B cell (primary cell): ENCODE data around the gene TFG.

Experiments used
- EZH2 ChIP-seq: IDR thresholded peaks from 2 replicates; pipeline ENCODE4 v1.6.1; 2012; ENCODE audit warnings: borderline replicate concordance, low read depth, mild to moderate bottlenecking, moderate library complexity, low read length; ENCODE audit not compliant: insufficient read depth, poor library complexity, severe bottlenecking
- TF ChIP-seq, protein P1 (sequence below): fragments of 200-600 bp; IDR thresholded peaks from one replicate; pipeline ENCODE4 v1.8.0; 2022; ENCODE audit warnings: antibody characterized with exemption, mild to moderate bottlenecking

DNA sequence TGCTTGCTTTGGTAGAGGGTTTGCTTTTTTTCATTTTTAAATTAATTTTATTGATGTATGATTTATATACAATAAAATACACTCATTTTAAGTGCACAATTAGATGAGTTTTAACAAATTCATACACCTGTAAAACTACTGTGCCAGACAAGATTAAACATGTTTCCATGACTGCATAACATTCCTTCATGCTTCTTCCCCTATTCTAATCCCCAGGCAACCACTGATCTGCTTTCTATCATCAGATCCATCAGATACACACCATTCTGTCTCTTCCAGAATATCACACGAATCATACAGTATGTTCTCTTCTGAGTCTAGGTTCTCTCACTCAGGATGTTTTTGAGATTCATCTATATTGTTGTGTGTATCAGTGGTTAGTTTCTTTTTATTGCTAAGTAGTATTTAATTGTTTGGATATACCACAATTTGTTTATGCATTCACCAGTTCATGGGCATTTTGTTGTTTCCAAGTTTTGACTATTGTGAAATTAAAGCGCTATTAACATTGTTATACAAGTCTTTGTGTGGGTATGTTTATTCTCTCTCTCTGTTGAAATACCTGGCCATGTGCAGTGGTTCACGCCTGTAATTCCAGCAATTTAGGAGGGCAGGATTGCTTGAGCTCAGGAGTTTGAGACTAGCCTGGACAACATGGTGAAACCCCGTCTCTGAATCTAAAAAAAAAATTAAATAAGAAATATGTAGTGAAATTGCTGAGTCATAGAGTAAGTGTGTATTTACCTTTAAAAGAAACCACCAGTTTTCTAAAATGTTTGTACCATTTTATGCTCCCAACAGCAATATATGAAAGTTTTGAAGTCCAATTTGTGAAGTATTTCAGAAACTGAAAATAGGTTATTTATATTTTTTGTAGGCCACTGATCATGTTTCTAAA lies 7.0 kb upstream of the TFG start:
- TF ChIP-seq, protein P1, sequence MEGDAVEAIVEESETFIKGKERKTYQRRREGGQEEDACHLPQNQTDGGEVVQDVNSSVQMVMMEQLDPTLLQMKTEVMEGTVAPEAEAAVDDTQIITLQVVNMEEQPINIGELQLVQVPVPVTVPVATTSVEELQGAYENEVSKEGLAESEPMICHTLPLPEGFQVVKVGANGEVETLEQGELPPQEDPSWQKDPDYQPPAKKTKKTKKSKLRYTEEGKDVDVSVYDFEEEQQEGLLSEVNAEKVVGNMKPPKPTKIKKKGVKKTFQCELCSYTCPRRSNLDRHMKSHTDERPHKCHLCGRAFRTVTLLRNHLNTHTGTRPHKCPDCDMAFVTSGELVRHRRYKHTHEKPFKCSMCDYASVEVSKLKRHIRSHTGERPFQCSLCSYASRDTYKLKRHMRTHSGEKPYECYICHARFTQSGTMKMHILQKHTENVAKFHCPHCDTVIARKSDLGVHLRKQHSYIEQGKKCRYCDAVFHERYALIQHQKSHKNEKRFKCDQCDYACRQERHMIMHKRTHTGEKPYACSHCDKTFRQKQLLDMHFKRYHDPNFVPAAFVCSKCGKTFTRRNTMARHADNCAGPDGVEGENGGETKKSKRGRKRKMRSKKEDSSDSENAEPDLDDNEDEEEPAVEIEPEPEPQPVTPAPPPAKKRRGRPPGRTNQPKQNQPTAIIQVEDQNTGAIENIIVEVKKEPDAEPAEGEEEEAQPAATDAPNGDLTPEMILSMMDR: no peak
- TF ChIP-seq EZH2: no peak
